GM10266 (cell line): Measurements from ENCODE around the gene IL17A.

Source experiments
- DNase-seq: peaks from one replicate; pipeline ENCODE4 v3.0.0; 2012; ENCODE audit errors: extremely low spot score
- TF ChIP-seq, protein P1 (sequence below): IDR thresholded peaks from 2 replicates; pipeline ENCODE4 v1.5.1; 2012; ENCODE audit warnings: mild to moderate bottlenecking, low read depth; ENCODE audit not compliant: control insufficient read depth, insufficient read depth; ENCODE audit errors: missing control alignments

Gene IL17A

GRCh38 chr6:52186075-52186474 is at the start of gene IL17A:
TSS of gene IL17A (plus strand) at chr6:52186375. CDS start at chr6:52186432, 57 bp downstream.
- no peak for DNase-seq
- TF ChIP-seq, protein P1, sequence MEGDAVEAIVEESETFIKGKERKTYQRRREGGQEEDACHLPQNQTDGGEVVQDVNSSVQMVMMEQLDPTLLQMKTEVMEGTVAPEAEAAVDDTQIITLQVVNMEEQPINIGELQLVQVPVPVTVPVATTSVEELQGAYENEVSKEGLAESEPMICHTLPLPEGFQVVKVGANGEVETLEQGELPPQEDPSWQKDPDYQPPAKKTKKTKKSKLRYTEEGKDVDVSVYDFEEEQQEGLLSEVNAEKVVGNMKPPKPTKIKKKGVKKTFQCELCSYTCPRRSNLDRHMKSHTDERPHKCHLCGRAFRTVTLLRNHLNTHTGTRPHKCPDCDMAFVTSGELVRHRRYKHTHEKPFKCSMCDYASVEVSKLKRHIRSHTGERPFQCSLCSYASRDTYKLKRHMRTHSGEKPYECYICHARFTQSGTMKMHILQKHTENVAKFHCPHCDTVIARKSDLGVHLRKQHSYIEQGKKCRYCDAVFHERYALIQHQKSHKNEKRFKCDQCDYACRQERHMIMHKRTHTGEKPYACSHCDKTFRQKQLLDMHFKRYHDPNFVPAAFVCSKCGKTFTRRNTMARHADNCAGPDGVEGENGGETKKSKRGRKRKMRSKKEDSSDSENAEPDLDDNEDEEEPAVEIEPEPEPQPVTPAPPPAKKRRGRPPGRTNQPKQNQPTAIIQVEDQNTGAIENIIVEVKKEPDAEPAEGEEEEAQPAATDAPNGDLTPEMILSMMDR = no peak

DNA sequence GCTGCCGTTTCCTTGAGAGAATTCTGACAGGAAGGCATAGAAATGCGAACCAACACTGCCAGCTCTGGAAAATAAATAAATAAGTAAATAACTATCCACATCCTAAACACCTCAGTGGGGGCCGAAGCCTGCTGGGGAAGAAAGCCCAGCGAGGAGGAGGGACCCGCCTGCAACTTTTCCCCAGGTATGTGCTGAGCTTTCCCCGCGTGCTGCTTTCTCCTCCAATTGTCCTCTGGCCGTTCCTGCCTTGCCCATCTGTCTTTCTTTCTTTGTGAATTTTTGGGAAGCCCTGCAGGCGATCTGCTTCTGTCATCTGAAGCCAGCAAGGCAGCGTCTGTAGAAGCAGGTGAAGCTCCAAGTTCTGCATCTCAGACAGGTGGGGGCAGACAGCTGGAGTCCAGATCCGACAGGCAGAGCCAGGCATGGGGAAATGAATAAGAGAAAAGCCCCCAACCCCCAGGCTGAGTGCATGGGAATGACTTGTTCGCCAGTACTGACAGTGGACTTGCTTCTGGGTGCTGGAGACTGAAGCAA is 49.2 kb upstream of the IL17A start:
- TF ChIP-seq, protein P1 = no peak
- DNase-seq = no peak

- DNase-seq = no peak
- TF ChIP-seq, protein P1 = no peak
Measured at GRCh38 chr6:52138284-52138683, 47.9 kb upstream of the IL17A start.

DNA sequence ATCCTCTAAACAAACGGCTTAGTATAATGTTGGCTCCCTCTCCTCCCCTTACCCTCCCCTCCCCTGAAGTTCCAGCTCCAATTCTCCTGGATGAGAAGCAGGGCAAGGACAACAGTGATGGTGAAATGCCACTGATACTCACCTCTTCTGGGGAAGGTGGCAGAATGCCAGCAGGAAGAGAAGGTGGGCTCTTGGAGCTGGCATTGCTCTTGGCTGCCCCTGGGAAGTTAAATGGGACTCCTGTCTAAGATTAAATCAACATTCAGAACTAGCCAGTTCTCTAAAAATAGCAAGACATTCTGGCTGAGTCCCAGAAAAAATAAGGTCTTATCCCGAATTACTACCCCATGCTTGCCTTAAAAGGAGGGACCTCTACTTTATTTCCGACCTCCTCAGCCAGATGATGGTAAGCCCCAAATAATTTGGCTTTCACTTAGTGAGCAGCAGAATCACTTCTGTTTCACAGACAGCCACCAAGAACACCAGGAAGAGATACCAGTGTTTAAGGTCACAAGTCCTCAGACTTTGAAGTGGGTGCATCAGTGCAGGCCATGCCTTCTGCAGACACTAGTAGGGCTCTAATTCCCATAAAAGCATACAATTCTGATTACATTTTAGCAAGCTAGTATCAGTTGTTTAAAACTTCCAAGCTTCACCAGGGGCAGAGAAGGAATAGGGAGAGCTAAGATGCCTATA is 46.0 kb upstream of the IL17A start:
- TF ChIP-seq, protein P1 = no peak
- no peak for DNase-seq

- TF ChIP-seq, protein P1 = no peak
- no peak for DNase-seq
Measured at GRCh38 chr6:52141596-52141995, 44.6 kb upstream of the IL17A start.

DNA sequence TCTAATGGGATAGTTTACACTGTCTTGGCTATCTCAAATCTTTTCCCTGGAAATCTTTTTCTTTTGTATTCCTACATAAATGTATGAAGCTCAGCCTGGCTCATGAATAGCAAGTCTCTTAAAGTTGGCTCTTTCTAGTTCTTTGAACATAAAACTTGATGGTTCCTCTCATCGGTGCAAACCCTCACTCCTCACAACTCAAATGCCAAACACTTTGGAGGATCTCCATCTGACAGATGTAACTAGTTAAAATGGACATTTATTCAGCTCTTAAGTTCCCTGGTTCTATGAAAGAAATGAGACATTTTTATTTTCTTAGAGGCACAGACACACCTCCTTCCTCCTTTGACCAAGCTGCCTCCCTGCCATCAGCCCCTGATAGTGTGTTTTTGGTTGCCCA is 43.6 kb upstream of the IL17A start:
- DNase-seq = no peak
- TF ChIP-seq, protein P1 = no peak

DNA sequence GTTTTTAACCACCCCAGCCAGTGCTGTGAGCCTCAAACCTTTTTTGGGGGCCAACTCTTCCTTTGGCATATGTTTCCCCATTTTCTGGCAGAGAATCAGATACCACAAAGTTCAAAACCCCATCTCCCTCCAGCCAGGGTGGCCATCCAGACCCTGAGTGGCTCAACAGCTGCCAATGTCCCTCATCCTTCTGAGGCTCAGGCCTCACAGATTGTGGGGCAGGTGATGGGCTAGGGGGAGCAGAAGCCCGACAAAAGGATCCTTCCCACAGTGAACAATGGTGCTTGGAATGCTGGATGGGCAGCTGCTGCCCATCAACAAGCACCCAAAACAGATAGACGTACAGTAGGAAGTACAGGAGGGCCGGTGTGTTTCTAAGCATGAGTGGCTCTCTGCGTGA is 42.6 kb upstream of the IL17A start:
- TF ChIP-seq, protein P1 = no peak
- DNase-seq = no peak
